Measurements from ENCODE around the gene CSF3R.
"Not testable (repeated sequence)": the region's sequence is repeated elsewhere in the genome, so short reads cannot be mapped to it uniquely, and the experiment has no call there.

Gene CSF3R

DNA sequence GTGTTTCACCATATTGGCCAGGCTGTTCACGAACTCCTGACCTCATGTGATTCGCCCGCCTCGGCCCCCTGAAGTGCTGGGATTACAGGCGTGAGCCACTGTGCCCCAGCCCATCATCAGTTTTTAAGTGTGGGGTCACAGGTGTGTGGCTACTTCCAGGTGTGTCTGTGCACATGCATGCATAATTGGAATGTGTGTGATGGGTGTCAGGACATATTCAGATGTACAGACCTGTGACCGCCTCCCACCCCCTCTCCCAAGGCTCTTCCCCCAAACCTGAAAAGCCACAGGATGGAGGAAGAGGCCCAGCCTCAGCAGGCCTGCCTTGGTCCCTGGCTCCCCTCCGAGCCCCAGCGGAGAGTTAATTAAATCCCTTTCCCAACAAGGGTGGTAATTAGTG lies 37.3 kb upstream of the CSF3R start:
- no peaks in the 10 kb centered on the region for H3K27me3 Mint-ChIP-seq
- H3K4me3 Mint-ChIP-seq = no peak overlapping the region
- ATAC-seq (replicated peaks) (no peak), DNase-seq (no peak)
- H3K4me1 Mint-ChIP-seq = no peaks in the 10 kb centered on the region
- no peaks in the 10 kb centered on the region for H3K9me3 Mint-ChIP-seq
- no peaks in the 10 kb centered on the region for H3K36me3 Mint-ChIP-seq
- H3K27ac Mint-ChIP-seq = no peak overlapping the region

DNA sequence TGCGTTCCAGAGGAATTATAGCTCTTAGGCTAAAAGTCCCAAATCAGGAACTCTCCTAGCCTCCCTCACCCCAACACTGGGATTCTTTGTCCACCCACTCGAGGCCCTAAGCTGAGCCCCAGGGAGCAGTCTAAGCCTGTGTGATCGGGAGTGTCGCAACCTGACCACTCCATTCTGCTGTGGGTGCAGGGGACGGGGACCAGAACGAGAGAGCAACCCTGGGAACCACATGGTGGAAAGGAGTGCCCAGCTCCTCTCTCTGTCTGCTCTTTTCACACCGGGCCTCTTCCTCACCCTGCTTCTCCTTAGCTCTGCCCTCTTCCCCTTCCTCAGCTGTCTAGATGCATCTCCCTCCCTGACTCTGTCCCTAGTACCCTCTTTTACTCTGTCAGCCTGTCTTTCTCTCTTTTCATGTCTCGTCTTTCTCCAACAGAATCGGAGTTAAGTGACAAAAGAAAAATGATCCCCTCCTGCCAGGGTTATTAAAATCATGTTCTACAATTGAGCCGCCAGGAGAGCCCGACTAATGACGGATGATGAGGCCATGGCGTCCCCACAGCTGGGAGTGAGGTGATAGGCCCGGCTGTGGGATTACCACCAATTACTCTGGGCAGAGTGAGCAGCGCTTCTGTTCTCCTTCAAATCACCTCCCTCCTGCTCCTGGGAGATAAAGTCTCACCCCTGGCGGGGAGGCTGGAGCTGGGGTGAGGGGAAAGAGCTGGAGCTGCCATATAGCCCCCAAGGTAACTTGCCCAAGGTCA lies 34.5 kb upstream of the CSF3R start:
- DNase-seq (no peak), ATAC-seq (replicated peaks) (no peak)
- Mint-ChIP-seq H3K36me3 (no peaks in the 10 kb centered on the region), H3K4me1 (no peaks in the 10 kb centered on the region), H3K9me3 (no peaks in the 10 kb centered on the region), H3K27me3 (peaks cover 0 to 12% of the 10 kb centered on the region in 2 donors), H3K4me3 (no peak overlapping the region), H3K27ac (no peak overlapping the region)

DNA sequence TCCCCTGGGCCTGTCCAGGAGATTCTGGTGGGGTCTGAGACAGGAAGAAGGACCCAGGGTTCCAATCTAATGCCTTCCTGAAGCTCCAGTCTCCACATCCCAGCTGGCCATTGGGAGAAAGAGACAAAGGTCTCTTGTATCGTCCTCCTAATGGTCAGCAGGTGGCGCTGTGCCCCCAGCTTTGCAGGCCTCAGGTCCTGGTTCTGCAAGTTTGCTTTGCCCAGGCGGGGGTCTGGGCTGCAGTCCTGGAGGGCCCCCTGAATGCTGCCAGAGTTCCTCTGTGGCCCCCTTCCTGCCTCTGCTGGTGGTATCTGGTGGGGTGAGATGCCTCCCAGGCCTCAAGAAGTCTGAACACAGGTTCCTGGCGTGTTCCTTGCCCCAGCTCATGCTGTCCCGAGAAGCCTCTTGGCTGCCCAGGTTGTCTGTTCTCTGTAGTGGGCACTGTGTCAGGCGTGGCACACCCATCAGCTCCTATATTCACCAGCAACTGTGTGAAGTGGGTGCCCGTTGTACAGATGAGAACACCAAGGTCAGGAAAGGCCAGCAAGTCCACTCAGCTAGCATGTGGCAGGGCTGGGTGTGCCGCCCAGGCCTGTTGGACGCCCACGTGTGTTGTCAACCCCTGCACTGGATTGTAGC lies 33.8 kb upstream of the CSF3R start:
- Mint-ChIP-seq H3K27ac (no peak overlapping the region), H3K4me1 (no peaks in the 10 kb centered on the region), H3K4me3 (no peak overlapping the region), H3K36me3 (no peaks in the 10 kb centered on the region), H3K9me3 (no peaks in the 10 kb centered on the region), H3K27me3 (peaks cover 0 to 12% of the 10 kb centered on the region in 2 donors)
- ATAC-seq (replicated peaks) = peak; percentile 73 to 79
- DNase-seq = no peak

DNA sequence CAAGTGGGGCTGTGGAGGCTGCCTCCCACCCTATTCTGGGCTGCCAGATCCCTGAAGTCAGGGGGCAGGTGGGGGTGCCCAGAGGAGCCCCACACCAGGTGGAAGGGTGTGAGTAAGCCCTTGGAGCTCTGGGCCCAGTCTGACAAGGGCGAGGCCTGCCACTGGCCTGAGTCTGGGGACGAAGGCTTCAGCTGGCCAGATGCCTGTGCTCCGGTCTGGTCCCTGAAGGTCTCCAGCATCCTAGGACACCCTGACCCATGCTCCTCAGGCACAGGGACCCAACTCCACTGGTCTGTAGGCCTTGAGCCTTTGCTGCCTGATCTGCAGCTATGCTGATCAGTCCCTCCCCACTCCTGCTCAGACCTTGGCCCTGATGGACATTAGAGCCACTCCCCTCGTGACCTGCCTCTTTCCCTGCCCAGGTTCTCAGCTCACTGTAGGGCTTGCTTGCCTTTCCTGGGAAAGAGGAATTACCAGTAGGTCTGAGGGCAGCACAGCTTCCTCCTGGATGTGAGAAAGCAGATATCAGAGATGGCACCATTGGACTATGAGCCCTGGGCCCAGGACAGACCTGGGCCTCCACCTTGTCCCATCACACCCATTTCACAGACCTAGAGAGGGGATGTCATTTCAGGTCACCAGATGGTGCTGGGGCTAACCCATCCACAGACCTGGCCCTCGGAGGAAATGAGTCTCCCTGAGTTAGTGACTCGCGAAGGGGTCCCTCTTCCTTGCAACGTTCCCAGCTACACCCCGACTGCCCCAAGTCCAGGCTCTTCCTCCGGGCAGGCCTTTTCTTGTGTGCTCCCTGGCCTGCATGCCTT lies 32.8 kb upstream of the CSF3R start:
- ATAC-seq (replicated peaks) = no peak
- Mint-ChIP-seq H3K9me3 (no peaks in the 10 kb centered on the region), H3K27ac (no peak overlapping the region), H3K4me3 (no peak overlapping the region), H3K4me1 (no peaks in the 10 kb centered on the region), H3K36me3 (no peaks in the 10 kb centered on the region), H3K27me3 (peaks cover 0 to 12% of the 10 kb centered on the region in 2 donors)
- DNase-seq = no peak

DNA sequence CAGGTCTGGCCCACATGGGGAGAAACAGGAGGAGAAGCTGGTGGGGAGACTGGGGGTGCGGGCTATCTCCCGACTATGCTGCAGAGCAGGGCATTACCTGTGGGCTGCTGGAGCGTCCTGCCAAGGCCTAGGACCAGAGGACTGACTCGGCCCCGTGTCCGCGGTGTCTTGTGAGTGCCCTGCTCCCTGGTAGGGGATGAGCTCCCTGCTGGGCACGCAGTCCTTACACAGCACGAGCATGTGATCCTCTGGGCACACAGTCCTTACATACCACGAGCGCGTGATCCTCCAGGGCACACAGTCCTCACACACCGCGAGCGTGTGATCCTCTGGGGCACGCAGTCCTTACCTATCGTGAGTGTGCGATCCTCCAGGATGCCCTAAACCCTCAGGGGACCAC lies 31.8 kb upstream of the CSF3R start:
- no peak overlapping the region for H3K27ac Mint-ChIP-seq
- no peaks in the 10 kb centered on the region for H3K36me3 Mint-ChIP-seq
- H3K27me3 Mint-ChIP-seq = peaks cover 3 to 12% of the 10 kb centered on the region in 2 donors
- no peak overlapping the region for H3K4me3 Mint-ChIP-seq
- ATAC-seq (replicated peaks) (no peak), DNase-seq (no peak)
- no peaks in the 10 kb centered on the region for H3K9me3 Mint-ChIP-seq
- peaks cover 0 to 1% of the 10 kb centered on the region in 2 donors for H3K4me1 Mint-ChIP-seq

DNA sequence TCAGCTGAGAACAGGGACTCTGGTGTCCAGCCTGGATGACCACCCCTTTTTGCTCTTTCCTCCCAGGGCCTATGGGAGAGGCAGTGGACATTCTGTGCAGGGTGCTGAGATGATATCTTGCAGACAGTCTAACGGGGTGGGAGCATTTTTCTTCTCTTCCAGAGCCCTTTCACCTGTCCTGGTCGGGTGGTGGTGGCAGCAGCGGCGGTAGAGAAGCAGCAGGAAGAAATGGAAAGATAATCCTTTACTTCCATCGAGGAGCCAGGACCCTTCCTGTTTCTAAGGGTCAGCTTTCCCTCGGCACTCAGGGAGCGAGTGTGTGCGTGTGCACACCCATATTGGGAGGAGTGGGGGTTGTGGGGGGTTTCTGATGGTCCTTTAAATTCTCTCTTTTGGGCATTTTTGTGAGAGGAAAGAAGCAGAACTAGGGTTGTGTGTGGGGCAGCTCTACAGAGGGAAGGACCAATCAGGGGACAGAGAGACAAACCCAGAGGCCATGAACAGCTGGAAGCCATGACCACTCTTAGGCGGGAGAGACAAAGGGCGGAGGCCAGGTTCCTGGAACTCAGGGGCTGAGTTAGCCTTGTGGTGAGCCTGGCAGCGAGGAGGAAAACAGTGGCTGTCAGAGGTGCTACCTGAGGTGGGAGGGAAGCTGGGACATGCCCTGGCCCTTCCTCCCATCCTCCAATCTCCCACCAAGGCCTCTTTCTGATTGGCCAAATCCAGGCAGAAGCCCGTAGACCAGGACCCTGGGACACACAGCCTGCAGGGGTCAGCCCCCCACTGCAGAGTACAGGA lies 31.2 kb upstream of the CSF3R start:
- Mint-ChIP-seq H3K4me3 (no peak overlapping the region), H3K27me3 (peaks cover 3 to 12% of the 10 kb centered on the region in 2 donors), H3K4me1 (peaks cover 0 to 1% of the 10 kb centered on the region in 2 donors), H3K9me3 (no peaks in the 10 kb centered on the region), H3K36me3 (no peaks in the 10 kb centered on the region), H3K27ac (no peak overlapping the region)
- ATAC-seq (replicated peaks) (no peak), DNase-seq (no peak)

DNA sequence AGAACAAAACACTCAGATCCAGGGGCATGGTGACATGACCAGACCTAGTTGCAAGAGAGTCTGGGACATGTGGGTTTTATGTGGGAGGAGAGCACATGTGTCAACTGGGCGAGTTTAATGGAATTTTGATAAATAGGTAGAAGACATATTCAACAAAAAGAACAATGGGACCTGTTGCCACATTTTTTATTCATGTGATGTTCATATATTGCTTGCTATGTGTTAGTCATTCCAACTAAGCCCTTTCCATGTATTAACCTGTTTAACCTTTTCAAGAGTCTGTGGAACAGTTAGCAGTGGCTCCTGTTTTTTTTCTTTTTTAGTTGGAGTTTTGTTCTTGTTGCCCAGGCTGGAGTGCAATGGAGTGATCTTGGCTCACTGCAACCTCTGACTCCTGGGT lies 30.1 kb upstream of the CSF3R start:
- Mint-ChIP-seq H3K27ac (no peak overlapping the region), H3K9me3 (no peaks in the 10 kb centered on the region), H3K4me1 (peaks cover 0 to 1% of the 10 kb centered on the region in 2 donors), H3K27me3 (peaks cover 9 to 18% of the 10 kb centered on the region in 2 donors), H3K36me3 (no peaks in the 10 kb centered on the region), H3K4me3 (no peak overlapping the region)
- DNase-seq (no peak), ATAC-seq (replicated peaks) (no peak)

DNA sequence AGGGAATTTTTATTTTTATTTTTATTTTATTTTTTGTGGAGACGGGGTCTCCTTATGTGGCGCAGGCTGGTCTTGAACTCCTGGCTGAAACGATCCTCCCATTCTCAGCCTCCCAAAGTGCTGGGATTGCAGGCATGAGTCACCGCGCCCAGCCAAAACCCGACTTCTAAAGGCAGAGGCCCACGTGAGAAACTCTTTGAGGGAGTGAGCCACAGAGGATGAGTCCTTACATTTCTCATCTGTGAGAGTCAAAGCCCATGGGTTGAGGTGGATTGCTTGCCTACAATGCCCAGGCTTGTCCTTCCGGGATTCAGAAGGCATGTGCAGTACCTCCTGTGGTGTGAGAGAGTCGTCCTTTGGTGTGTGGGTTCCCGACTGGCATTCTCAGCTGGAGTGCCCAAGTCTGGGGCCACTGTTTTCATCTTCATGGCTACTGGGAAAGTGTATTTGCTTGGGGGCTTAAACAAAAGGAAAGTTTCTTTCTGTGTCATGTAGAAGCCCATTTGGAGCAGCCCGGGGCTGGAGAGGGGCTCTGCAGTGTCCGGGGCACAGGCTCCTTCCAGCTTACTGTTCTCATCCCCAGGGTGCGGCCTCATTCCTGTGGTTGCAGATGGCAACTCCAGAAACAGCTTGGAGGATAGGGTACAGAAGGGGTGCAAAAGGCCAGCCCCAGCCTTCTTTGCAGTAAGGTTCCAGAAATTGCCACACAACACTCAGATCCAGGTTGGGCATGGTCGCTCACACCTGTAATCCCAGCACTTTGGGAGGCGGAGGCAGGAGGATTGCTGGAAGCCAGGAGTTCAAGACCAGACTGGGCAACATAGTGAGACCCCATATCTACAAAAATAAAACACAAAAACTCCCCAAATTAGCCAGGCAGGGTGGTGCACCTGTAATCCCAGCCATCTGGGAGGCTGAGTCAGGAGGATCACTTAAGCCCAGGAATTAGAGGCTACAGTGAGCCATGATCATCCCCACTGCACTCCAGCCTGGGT lies 29.4 kb upstream of the CSF3R start:
- Mint-ChIP-seq H3K4me3 (no peak overlapping the region), H3K4me1 (peaks cover 0 to 1% of the 10 kb centered on the region in 2 donors), H3K27ac (no peak overlapping the region), H3K27me3 (peaks cover 16 to 23% of the 10 kb centered on the region in 2 donors), H3K36me3 (no peaks in the 10 kb centered on the region), H3K9me3 (no peaks in the 10 kb centered on the region)
- DNase-seq = no peak
- no peak for ATAC-seq (replicated peaks)

DNA sequence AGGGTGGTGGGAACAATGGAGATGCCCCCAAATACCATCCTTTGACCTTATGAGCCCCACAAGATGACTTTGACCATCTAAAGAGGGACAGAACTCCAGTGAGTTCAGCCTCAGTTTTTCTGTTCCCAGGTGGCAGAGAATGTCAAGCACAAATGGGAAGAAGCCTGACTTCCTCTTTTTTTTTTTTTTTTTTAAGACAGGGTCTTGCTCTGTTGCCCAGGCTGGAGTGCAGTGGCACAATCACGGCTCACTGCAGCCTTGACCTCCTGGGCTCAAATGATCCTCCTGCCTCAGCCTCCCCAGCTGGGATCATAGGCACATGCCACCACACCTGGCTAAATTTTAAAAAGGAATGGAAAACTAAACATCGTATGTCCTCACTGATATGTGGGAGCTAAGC lies 28.5 kb upstream of the CSF3R start:
- H3K36me3 Mint-ChIP-seq; H3K4me3 Mint-ChIP-seq; H3K9me3 Mint-ChIP-seq; ATAC-seq (replicated peaks); DNase-seq; H3K4me1 Mint-ChIP-seq; H3K27ac Mint-ChIP-seq: not testable (repeated sequence)
- H3K27me3 Mint-ChIP-seq = peaks cover 23% of the 10 kb centered on the region in 2 donors

DNA sequence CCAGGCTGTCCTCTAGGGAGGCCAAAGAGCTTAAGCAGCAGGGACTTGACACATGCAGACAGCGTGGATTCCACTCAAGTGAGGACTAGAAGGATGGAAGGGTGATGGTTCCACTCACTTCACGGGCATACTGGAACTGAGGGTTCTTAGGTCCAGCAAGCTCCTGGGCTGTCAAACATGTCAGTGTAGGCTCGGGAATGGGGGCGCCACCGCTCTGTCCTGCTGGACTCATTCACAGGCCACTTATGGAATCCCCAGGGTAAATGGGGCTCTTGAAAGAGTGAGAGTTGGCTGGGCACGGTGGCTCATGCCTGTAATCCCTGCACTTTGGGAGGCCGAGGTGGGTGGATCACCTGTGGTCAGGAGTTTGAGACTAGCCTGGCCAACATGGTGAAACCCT lies 27.7 kb upstream of the CSF3R start:
- DNase-seq = no peak
- Mint-ChIP-seq H3K9me3 (no peaks in the 10 kb centered on the region), H3K4me3 (no peak overlapping the region)

DNA sequence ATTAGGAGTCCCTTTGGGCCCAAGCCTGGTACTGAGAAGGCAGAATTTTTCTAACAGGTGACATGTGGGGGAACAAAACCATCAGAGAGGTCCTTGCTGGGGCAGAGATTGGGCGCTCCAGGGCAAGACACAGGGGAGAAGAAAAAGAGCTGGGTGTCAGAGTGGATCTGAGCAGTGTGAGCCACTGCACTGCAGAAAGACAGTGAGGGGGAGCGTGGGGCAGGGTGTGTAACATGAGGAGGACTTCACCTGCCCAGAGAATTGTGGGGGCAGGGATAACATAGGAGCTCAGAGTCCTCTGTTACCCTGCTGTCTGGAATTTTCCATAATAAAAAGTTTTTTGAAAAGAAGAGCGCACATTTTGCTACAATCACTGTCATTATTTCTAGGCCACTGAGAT lies 25.5 kb upstream of the CSF3R start:
- H3K4me3 Mint-ChIP-seq = no peak overlapping the region
- H3K4me1 Mint-ChIP-seq = peaks cover 0 to 1% of the 10 kb centered on the region in 2 donors

More for the DNA sequence above, 27.7 kb upstream of the CSF3R start:
- H3K27me3 Mint-ChIP-seq = peaks cover 23% of the 10 kb centered on the region in 2 donors
- no peak overlapping the region for H3K27ac Mint-ChIP-seq
- peaks cover 0 to 1% of the 10 kb centered on the region in 2 donors for H3K4me1 Mint-ChIP-seq
- no peaks in the 10 kb centered on the region for H3K36me3 Mint-ChIP-seq
- no peak for ATAC-seq (replicated peaks)

DNA sequence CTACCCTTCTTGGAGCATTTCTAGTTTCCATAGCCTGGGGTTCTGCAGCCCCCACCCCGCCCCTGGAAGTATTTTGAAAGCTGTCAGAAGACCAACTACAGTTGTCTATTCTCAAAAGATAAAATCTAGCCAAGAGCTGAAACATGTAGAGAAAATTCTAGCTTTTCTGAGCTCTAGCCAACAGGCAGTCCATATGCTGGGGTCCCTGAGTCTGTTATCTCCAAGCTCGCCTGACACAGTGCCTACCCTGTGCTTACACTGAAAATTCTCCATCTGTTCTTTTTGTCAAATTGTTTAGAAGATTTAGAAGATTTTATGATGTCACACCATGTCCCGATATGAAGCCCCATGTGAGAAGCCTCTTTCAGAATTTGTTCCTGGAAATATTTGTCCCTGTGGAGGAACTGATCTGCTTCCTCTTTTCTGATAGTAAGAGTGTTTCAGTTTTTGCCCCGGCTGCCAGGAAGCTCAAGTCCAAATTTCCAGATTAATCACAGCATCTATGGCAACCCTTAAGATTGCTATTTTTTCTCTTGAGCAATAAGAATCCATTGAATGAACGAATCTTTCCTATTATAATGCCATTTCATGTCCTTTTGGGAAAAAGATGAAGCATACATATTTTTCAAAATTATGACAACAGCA lies 23.7 kb upstream of the CSF3R start:
- Mint-ChIP-seq H3K4me1 (peaks cover 0 to 1% of the 10 kb centered on the region in 2 donors), H3K9me3 (no peaks in the 10 kb centered on the region), H3K36me3 (no peaks in the 10 kb centered on the region), H3K27me3 (peaks cover 11 to 29% of the 10 kb centered on the region in 2 donors), H3K27ac (no peak overlapping the region), H3K4me3 (no peak overlapping the region)
- ATAC-seq (replicated peaks) (no peak), DNase-seq (no peak)

More for the DNA sequence above, 25.5 kb upstream of the CSF3R start:
- Mint-ChIP-seq H3K27ac (no peak overlapping the region), H3K9me3 (no peaks in the 10 kb centered on the region), H3K36me3 (no peaks in the 10 kb centered on the region), H3K27me3 (peaks cover 13 to 29% of the 10 kb centered on the region in 2 donors)
- no peak for ATAC-seq (replicated peaks)
- DNase-seq = no peak

DNA sequence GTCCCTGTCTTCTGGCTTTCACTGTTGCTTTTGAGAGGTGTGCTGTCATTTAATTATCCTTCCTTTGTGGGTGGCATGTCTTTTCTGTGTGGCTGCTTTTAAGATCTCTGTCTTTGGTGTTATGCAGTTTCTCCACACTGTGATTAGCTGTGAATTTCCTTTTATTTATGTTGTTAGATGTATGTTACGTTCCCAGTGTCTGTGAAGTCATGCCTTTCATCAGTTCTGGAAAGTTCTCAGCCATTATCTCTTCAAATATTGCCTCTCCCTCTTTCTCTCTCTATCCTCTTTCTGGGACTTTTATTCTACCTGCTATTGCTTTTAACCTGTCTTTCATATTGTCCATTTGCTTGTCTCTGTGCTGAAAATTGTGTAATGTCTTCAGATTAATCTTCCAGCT lies 21.0 kb upstream of the CSF3R start:
- no peak for ATAC-seq (replicated peaks)

More for the DNA sequence above, 21.0 kb upstream of the CSF3R start:
- Mint-ChIP-seq H3K27me3 (peaks cover 11 to 26% of the 10 kb centered on the region in 2 donors), H3K9me3 (no peaks in the 10 kb centered on the region), H3K27ac (no peak overlapping the region), H3K4me3 (no peak overlapping the region), H3K4me1 (no peaks in the 10 kb centered on the region), H3K36me3 (no peaks in the 10 kb centered on the region)
- no peak for DNase-seq

Measured in stimulated activated naive B cell treated with anti-CD40 and anti-IgM and Interleukin-4, amounts not matched to agents 10 μg/mL and 1 μg/mL and 100 μg/mL, for 72 hours (primary cell).